Sigmoid colon (tissue), 4 donors: ENCODE results near the gene CXorf38.

Source experiments
- CTCF ChIP-seq, 4 experiments: fragments of 450-650 bp in 3 of 4; fragments of 200-600 bp in 1 of 4; IDR thresholded peaks; one replicate each; pipeline ENCODE4 v1.5.1; 2016 to 2019; ENCODE audit warnings: antibody characterized with exemption in 4 of 4, mild to moderate bottlenecking in 3 of 4, moderate library complexity in 2 of 4
- POLR2AphosphoS5 ChIP-seq, 4 donors: sonication (generic); formaldehyde crosslinking; IDR thresholded peaks; one replicate each; pipeline ENCODE4 v1.6.1; 2017; ENCODE audit warnings: antibody characterized with exemption in 4 of 4

GRCh38 chrX:40647307-40648197, at the start of gene CXorf38:
- TF ChIP-seq CTCF (IDR thresholded peaks at IDR 0.05) (no peak), POLR2AphosphoS5 (IDR thresholded peaks at IDR 0.05) (peak; percentile 74 to 86 (median 84))
